Measurements from ENCODE around the gene CCNI. TPM values are rescaled to one million over a fixed set of nuclear protein-coding genes. Genes with fewer than 3 reads are reported as not detected.
A peak's percentile ranks its signal among the peaks of the same experiment; 100 is the strongest.

CCNI gene
- 344 TPM for total RNA-seq
- long read RNA-seq, transcript CCNI-201 (7 exons, 2,772 nt): major isoform, 541 of 588 reads
- long read RNA-seq, partial matches to known transcripts: 11 of 588 reads
- long read RNA-seq, other reads (novel, unspliced or antisense): 36 of 588 reads

GRCh38 chr4:77075869-77076799 is at the start of gene CCNI:
TSS of gene CCNI (minus strand) at chr4:77075989. CDS start at chr4:77066362, 9,627 bp downstream.
- H3K27me3 ChIP-seq (ENCODE audit: low read depth): no peaks in the 10 kb centered on the region
- TF ChIP-seq CTCF (IDR thresholded peaks at IDR 0.05; ENCODE audit: borderline replicate concordance): no peak
- H3K4me1 ChIP-seq: peaks cover 63% of the 10 kb centered on the region
- H3K4me3 ChIP-seq: peak within 1 kb of the TSS; percentile 86
- H3K36me3 ChIP-seq: peaks cover 3% of the 10 kb centered on the region
- intact Hi-C loops (cut with micrococcal nuclease): no loop called here
- peak; percentile 96 for DNase-seq
- no peaks in the 10 kb centered on the region for H3K9me3 ChIP-seq (replicated peaks)
- H3K27ac ChIP-seq (replicated peaks): peak within 1 kb of the TSS; percentile 98

- H3K4me3 ChIP-seq: no peak overlapping the region
- H3K4me1 ChIP-seq: peaks cover 7% of the 10 kb centered on the region
- no peaks in the 10 kb centered on the region for H3K36me3 ChIP-seq
- no peak for TF ChIP-seq CTCF (IDR thresholded peaks at IDR 0.05; ENCODE audit: borderline replicate concordance)
- H3K9me3 ChIP-seq (replicated peaks): peaks cover 3% of the 10 kb centered on the region
- intact Hi-C loops (cut with micrococcal nuclease): no loop called here
- no peak overlapping the region for H3K27ac ChIP-seq (replicated peaks)
- peaks cover 35% of the 10 kb centered on the region for H3K27me3 ChIP-seq (ENCODE audit: low read depth)
- DNase-seq: no peak
Measured at GRCh38 chr4:77124576-77124975, 48.8 kb upstream of the CCNI start.

- Histone ChIP-seq H3K4me1 (peaks cover 7% of the 10 kb centered on the region), H3K4me3 (no peak overlapping the region), H3K36me3 (no peaks in the 10 kb centered on the region), H3K27me3 (ENCODE audit: low read depth) (peaks cover 35% of the 10 kb centered on the region), H3K9me3 (replicated peaks) (no peaks in the 10 kb centered on the region), H3K27ac (replicated peaks) (no peak overlapping the region)
- TF ChIP-seq CTCF (IDR thresholded peaks at IDR 0.05; ENCODE audit: borderline replicate concordance): no peak
- no peak for DNase-seq
- intact Hi-C loops (cut with micrococcal nuclease): no loop called here
Measured at GRCh38 chr4:77123411-77123810, 47.6 kb upstream of the CCNI start.

- H3K4me1 ChIP-seq: peaks cover 1% of the 10 kb centered on the region
- H3K27ac ChIP-seq (replicated peaks): no peak overlapping the region
- H3K27me3 ChIP-seq (ENCODE audit: low read depth): peaks cover 35% of the 10 kb centered on the region
- no peaks in the 10 kb centered on the region for H3K9me3 ChIP-seq (replicated peaks)
- intact Hi-C loops (cut with micrococcal nuclease): no loop called here
- no peak for DNase-seq
- no peaks in the 10 kb centered on the region for H3K36me3 ChIP-seq
- no peak for TF ChIP-seq CTCF (IDR thresholded peaks at IDR 0.05; ENCODE audit: borderline replicate concordance)
- no peak overlapping the region for H3K4me3 ChIP-seq
Measured at GRCh38 chr4:77122656-77123055, 46.9 kb upstream of the CCNI start.

- Histone ChIP-seq H3K4me3 (no peak overlapping the region), H3K36me3 (no peaks in the 10 kb centered on the region), H3K27ac (replicated peaks) (no peak overlapping the region), H3K27me3 (ENCODE audit: low read depth) (peaks cover 35% of the 10 kb centered on the region), H3K9me3 (replicated peaks) (no peaks in the 10 kb centered on the region), H3K4me1 (no peaks in the 10 kb centered on the region)
- TF ChIP-seq CTCF (IDR thresholded peaks at IDR 0.05; ENCODE audit: borderline replicate concordance): no peak
- DNase-seq: no peak
- intact Hi-C loops (cut with micrococcal nuclease): no loop called here
Measured at GRCh38 chr4:77121736-77122240, 46.0 kb upstream of the CCNI start.

Data from left ventricle myocardium inferior (tissue), 1 donor.